GM12874 (cell line): ENCODE data around the gene POC1A.

Experiments used
- CTCF ChIP-seq: IDR thresholded peaks from 2 replicates; pipeline ENCODE4 v1.5.1; 2011; ENCODE audit warnings: low read depth, mild to moderate bottlenecking, control low read depth, low read length, moderate library complexity; ENCODE audit not compliant: insufficient read depth

Gene POC1A

DNA sequence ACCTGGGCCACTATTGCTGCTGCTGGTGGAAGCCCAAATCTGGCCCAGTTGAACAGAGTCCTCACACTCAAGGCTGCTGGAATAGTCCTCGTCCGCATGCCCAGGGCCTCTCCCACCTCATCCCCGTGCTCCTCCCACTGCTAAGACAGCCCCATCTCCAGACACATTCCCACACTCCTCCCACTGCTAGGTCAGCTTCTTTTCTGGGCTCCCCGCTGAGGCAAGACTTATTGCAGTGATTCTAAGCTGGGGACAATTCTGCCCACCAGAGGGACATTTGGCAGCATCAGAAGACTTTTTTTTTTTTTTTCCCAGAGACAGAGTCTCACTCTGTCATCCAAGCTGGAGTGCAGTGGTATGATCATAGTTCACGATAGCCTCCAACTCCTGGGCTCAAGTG lies 35.1 kb downstream of the POC1A start:
- TF ChIP-seq CTCF: no peak

DNA sequence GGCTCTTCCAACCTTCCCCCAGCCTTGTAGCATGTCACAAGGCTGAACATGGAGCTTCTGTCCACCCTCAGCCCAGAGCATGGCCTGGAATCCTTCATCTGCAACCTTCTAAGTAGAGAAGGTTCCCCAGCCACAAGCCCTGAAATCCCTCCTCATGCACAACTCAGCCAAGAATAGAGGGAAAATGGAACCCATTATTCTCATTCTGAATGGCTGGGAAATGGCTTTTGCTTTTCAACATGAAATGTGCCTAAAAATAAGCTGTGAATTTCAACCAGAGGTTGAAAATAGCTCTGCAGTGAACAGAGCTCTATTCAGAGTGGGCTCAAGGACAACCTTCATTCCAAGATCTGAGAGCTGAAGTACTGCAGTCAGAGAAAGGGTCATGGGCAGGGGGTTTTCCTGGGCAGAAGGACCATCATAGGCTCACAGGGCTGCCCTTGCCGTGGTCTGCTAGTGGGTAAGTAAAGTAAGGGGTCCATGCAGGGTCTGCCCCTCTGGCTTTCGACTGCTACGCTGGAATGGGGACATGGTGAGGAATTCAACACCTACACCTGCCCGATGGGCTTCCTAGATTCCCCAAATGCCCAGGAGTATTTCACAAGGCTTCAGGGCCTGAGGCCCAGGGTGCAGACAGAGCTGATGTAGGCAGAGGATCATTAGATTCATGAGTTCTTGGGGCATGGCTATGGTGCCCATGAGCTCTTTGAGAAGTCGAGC lies 35.9 kb downstream of the POC1A start:
- no peak for TF ChIP-seq CTCF

DNA sequence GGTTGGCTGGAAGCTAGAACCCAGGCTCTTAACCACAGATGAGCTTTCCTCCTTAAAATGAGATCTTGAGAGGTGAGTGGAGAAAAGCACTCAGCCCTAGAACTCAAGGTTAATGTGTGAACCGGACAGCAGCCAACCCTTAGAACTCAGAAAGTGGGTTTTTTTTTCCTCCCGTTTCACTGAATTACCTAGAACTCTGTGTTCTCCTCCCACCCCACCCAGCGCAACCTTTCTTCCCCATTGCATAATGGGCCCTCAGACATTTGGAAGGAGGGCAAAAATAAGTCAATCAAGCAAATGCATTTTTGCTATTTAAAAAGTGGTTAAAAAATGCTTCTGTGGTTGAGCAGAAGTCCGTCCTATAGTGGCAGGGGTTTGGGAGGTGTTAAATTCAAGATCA lies 36.7 kb downstream of the POC1A start:
- no peak for TF ChIP-seq CTCF

- TF ChIP-seq CTCF: no peak
Measured at GRCh38 chr3:52112056-52112455, 42.2 kb downstream of the POC1A start.

- no peak for TF ChIP-seq CTCF
Measured at GRCh38 chr3:52110502-52110901, 43.7 kb downstream of the POC1A start.

DNA sequence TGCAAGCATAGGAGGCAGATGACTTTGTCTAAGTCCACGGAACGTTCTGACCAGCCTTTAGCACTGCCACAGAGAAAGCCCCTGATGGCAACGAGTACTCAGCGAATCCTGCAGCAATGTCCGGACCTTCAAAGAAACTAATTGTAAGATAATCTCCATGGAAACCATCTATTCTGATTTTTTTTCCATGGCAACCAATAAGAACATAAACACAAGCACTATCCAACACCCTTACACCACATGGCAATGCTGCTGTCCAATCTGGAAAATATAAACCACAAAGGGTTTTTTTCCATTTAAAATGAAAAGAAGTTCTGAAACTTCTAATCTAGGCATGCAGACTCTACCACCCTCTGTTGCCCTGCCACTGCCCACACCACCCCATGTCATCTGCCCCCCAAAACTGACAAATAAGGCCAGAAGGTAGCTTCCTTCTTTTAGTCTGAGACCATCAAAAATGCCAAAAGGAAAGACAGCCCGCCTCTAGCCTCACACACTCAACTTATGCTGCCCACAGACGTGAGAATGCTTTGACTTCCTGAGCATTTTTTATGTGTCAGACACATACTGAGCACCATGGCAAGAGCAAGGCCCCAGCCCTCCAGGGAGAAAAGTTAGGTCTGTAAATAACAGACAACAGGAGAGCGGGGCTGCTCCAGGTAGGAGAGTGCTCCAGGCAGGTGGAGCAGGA lies 44.5 kb downstream of the POC1A start:
- TF ChIP-seq CTCF: no peak

DNA sequence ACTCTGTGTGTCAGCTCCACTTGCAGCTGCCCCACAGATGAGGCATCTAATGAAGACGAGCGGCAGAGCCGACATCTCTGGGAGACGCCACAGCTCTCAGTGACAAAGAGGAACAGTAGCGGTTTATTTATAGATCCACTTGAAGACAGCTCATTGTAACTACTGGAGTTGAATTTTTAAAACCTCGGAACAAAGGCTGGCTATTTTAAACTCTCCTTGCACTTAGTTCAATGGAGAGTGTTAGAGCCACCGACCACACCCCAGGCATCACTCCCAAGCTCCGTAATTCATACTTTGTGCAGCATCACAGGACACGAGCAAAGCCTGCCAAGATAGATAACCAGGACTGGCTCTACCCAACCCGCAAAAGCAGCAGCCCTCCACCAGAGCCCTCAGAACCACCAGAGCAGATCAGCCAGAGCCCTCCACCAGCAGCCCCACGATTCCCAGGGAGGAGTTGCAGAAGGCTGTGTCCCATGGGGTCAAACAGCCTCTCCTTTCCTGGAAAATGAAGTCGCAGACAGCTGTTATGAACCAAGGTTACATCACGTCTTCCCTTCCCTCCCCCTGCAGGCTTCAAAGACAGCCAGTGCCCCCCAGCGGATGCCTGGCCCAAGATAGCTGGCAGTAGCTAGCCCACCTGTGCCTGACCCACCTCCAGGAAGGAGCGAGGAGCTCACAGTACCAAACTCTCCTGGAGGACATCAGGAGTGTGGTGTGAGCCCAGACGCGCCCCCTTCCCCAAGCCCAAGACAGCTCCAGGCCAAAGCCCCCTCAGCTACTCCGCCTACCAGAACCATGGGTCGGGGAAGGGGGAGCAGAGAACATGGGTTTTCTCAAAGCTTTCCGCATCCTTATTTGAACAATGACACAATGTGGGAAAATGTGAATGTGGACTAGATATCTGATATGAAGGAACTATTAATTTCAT lies 45.7 kb downstream of the POC1A start:
- TF ChIP-seq CTCF: no peak
